HCEC 1CT (cell line): ENCODE measurements around the gene CYTH3.

Experiments
- DNase-seq: peaks from one replicate; pipeline ENCODE4 v3.0.0-alpha.2; 2017

CYTH3 gene

DNA sequence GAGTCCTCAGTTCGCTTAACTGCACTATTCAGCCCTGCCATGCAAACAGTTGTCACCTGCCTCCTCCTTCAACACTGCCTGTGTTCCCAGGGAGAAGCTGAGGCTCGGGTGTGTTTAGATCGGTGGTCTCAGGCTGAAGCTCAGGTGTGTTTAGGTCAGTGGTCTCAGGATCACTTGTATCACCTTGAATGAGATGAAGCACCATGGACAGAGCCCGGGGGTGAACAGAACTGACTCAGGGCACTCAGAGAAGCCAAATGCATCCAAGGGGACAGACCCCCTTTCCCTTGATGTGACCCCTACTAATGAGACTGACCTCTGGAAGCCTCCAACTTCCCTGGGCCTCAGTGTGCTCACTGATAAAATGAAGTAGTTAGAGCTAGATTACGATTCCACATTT lies 84.0 kb downstream of the CYTH3 start:
- DNase-seq: no peak

DNA sequence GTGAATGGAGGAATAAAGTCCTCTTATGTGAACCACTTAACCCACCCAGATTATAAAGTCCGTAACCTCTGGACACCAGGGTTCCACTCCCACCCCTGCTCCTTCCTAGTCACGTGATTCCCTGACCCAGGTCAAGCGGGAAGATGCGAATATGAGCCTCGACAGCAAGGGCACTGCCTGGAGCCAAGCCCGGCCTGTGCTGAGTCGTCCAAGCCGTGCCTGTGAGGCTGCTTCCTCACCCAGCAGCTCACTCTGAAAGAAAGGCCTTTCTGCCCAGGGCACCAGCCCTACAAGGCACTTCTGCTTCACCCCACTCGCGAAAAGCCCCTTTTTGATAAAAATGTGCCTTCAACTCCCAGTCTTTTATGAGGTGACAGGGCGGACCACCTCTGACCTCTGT lies 85.8 kb downstream of the CYTH3 start:
- DNase-seq: no peak

DNA sequence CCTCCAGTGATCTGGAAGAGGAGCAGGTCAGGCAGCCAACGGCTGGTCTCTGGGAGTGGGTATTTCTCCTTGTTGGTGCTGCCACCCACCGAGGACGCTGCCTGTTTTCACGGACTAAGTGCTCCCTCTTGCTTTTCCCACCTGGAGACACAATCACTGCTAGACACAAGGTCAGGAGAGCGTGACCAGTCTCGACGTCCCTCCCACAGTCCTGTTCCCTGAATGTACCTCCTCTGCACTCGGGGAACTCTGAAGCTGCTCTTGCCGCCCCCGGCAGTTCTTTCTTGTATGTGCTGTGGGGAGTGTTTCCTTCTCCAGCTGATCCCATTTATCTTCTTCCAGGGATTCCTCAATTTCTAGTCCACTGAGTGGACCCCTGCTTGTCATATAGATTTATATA lies 89.4 kb downstream of the CYTH3 start:
- no peak for DNase-seq

DNA sequence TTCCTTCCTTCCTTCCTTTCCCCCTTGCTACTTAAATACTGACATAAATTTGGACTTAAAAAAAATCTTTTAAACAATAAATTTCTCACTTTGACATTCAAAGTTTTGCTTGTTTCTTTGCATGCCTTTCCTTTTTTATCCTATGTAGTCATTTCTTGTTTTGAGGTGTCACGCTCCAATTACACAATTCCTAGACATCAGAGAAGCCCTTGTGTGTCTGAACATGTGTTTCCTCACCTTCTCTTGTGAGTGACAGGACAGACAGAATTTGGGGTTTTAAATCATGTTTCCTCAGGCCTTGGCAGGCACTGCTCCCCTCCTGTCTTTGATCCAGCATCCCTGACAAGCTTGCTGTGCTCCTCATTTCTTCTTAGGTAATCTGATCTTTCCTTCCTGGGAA lies 91.3 kb downstream of the CYTH3 start:
- no peak for DNase-seq

DNA sequence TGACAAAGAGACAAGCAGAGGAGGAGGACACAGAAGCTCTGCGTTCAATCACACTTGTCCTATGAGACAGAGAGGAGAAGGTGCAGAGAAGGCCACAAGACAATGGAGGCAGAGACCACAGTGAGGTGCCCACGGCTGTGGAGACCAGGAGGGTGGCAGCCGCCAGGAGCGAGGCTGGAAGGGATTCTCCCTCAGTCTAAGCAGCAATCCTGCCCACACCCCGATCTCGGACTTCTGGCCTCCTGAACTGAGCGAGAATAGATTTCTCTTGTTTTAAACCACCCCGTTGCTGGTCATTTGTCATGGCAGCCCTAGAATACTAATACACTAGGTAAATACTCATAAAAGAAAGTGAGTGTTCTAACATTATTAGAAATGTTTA lies 92.1 kb downstream of the CYTH3 start:
- DNase-seq: no peak

DNA sequence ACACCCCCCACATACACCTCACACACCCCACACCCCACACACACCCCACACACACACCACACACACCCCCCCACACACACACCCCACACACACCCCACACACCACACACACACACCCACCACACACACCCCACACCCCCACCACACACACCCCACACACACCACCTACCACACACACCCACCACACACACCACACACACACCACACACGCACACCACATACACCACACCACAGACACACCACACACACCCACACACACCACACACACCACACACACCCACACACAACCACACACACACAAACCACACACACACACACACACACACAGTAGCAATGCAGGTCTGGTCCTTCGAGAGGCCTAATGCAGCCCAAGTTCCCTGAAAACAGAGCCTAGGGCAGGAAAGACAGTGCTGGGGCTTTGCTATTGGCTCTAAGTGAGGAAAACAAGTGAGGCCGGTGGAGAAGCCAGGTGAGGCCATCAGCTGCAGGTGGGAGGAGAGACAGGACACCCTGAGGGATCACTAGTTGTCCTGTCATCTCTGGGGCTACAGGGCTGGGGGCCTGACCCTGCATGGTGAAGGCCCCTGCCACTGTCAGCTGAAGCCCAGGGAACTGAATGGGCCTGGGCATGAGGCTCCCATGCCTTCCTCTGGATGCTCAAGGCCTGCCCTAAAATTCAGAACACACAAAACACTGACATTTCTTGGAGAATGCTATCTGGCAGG lies 92.6 kb downstream of the CYTH3 start:
- no peak for DNase-seq

DNA sequence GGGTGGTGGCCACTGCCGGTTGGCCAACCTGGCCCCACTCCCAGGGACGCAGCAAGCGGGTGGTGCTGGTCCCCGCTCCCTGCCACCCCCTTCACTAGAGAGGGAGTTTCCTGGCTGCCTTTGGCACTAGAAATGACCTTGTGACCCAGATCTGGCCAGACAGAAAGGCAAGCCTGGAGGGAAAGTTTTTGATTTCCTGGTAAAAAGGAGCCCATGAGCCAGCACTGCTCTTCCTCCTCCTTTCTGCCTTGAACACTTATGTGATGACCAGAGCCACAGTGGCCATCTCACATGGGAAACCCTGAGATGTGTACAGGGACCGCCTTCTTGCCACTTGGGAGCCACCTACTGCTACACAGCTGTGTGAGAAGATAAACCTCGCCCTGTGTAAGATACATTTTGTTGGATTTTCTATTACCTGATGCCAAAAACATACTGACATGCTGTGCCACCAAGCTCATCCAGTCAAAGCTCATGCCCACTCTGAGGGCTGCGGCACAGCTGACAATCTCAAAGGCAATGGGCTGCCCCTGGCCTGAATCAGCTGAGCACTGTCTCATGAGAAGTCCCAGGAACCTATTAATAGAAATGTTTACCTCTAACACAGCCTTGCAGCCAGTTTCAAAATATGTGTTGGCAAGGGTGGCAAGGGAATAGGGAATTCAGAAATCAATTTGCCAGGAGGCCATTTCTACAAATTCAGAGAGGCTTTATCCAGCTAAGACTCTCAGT lies 94.0 kb downstream of the CYTH3 start:
- DNase-seq: no peak

DNA sequence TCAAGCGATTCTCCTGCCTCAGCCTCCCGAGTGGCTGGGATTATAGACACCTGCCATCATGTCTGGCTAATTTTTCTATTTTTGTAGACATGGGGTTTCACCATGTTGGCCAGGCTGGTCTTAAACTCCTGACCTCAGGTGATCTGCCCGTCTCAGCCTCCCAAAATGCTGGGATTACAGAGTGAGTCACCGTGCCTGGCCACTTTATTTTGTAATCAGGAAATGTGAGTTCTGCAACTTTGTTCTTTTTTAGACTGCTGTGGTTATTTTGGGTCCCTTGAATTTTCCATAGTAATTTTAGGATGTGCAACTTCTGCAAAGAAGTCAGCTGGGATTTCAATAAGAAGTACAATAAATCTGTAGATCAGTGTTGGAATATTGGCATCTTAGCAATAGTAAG lies 96.8 kb downstream of the CYTH3 start:
- DNase-seq: peak; percentile 80

DNA sequence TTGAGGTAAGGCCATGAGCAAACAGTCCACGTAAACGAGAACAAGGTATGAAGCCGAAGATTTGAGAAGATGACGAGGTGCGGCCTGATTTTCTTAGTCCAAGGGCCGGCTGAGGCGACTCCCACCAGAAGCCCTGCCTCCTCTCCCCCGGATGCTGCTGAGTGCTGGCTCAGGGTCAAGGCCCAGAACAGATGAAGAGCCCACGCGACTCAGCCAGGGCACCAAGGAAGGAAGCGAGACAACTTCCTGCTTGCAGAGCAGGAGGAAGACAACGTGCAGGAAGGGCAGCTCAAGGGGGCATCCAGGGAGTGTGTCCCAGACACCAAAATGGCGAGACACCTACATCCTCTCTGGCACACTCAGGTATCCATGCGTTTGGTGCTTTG lies 99.5 kb downstream of the CYTH3 start:
- no peak for DNase-seq

DNA sequence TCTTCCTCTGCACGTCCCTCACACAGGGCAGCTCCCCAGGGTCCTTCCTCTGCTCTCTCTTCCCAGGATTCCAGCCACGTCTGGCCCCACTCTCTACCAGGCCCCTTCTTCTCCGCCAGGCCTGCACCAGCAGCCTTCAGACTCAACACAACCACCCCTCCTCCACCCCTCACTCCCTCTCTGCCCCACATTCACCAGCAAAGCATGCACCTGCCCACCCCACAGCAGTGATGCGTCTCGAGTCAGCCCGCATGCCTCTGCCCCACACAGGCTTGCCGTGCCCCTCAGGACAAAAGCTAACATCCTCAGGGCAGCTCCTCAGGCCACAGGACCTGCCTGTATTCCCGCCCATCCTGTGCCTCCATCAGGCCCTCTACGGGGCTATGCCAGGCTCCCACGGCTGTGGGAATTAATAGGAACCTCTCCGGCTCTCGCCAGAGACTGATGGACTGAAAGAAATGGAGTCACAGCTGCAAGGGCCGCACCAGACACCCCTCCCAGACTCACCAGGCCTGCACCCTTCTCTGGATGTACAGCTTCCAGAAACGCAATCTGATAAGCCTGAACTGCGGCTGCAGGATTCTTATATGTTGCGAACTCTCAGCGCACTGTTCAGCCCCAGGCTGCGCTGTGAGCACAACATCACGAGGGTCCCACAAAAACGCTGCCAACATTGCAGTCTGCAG lies 100.1 kb downstream of the CYTH3 start:
- no peak for DNase-seq

DNA sequence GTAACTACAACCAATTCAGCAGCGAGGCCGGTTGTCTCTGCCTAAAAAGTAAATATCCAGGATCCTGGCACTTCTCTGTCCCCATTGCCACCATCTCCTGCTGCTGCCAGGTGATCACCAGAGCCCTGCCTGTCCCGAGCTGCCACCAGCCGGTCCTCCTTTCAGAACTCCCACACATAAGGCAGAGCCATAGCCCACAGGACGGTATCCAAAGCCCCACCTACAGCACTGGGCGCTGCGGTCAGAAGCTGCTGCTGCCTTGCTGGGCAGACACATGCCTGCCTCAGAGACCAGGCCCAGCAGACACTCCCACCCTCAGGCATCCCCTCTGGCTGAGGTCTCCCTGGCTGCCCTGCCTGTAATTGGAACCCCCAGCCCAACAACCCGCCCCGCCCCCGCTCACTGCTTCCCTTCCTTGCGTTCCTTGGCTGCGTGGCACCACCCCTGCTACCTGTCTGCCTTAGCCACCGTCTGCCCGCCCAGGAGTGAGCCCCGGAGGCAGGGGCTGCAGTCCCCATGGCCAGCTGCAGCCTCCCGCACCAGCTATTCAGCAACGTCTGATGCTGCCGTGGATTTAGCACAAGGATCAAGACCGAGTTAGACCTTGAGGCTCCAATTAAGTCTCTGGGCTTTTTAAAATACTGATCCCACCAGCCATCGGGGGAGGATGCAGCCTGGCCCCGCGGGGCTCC lies 100.7 kb downstream of the CYTH3 start:
- no peak for DNase-seq

DNA sequence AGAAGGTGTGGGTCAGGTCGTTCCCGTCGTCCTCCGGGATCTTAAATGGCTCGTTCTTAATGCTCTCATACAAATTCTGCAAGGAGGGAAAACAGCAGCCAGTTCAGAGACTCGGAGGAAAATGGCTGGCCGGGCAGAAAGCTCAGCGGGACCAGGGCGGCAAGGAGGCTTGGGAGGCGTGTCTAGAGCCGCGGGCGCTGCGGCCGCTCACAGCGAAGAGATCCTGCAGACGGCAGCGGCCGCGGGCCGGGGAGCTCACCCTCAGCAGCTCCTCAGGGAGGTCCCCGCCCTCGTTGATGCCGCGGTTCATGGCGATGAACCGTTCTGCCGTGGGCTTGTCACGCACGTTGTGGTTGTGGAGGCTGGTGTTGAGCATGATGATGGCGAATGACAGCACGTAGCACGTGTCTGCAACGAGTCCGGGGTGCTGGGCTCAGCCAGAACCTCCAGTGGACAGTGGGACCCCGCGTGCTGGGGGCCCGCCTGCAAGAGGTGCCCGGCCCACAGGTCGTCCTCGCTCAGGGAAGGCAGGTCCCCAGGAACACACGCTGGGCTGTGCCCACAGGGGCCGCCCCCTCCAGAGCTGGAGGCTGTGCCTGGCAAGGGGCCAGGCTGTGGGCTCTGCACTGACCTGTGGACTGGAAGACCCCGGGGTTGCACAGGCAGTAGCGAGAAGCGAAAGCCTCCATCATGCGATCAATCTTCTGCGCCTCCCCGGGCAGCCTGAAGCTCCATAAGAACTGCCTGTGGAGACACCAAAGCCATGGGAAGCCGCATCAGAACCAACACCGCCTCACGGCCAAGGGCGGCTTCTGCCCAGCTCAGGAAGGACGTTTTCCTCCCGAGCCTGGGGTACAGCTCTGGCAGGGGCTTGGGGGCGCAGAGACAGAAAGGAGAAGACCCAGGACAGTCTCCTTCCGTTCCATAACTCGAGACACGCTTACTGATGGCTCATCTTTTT lies 101.6 kb downstream of the CYTH3 start:
- DNase-seq: no peak

DNA sequence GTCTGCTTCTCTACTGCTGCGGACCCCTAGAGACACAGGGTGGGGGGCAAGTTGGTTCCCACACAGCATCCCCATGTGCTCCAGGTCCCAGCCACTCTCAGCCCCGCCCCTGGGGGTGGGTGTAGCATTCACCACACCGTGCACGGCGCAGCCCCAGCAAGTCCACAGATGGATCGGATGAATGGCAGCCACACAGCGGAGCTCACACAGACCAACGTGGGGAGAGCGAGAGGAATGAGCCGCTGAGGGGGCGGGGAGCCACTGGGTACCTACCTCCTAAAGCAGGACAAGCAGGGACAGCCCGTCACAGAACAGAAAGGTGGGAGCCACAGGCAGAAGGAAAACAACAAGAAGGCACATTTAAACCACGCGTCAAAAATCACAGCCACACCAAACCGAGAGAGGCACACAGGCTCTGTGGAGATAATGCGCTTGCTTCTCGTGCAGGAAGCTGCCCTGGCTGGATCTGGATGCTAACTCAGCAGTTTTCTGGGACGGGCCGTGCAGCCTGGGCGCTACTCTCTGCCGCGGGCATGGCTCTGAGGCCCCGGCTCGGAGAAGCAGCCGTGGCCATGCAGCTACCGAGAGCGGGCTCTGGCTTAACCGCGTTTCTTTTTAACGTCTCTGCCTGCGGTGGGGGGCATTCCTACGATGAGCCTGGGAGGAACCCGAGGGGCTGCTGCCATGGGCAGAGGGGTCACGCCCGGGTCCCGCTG lies 102.5 kb downstream of the CYTH3 start:
- no peak for DNase-seq

DNA sequence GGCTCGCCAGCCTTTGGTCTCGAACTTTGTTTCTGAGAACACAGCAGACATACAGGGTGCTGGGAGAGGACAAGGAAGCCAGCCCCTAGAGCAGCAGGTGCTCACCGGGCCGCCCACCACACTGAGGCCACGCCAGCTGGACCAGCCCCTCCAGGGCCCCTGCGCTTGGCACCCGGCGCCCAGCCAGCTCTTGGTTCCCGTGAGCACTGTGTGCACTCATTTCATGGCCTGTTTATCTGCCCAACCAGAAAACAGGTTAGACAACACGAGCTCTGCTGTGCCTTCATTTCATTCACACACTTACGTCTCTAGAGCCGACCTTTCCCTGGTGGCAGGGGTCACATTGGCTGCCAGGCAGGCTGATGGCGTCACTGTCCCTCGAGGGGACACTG lies 104.0 kb downstream of the CYTH3 start:
- DNase-seq: no peak

DNA sequence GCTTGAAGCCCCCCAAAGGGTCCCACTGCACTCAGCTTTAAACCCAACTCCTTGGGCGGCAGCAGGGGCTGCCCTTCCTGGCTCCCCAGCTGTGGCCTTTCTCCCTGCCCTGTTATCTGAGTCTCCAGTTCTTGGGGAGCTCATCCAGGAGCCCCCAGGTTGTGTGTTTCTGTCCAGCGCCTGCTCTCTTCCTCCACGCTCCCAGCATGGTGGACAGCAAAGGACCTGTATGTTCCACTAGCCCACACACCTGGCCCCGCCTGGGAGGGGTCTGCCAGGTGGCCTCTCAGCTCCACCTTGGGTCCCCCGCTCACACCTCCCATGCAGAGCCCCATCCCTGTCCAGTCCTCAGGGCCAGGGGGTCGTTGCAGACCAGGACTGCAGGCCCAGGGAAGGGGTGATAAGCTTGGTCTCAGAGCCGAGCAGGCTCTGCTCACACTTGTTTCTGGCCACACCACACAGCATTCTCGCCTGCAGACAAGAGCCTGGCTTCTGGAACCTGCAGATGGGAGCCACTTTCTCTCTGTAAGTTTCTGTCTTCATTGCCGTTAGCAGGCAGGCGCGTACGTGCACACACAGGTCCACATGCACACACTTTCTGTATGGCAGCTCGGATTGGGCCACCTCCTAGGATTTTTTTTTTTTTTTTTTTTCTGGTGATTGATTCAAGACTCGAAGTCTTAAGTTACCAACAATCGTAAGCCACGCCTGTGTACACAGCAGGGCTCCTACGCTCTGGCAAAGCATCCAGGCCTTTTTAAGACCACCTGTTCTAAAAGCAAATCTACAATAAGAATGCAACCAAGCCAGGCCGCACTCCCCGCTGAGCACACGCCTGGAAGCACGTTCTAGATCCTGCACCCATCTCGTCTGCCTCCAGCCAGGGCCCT lies 104.6 kb downstream of the CYTH3 start:
- DNase-seq: no peak

DNA sequence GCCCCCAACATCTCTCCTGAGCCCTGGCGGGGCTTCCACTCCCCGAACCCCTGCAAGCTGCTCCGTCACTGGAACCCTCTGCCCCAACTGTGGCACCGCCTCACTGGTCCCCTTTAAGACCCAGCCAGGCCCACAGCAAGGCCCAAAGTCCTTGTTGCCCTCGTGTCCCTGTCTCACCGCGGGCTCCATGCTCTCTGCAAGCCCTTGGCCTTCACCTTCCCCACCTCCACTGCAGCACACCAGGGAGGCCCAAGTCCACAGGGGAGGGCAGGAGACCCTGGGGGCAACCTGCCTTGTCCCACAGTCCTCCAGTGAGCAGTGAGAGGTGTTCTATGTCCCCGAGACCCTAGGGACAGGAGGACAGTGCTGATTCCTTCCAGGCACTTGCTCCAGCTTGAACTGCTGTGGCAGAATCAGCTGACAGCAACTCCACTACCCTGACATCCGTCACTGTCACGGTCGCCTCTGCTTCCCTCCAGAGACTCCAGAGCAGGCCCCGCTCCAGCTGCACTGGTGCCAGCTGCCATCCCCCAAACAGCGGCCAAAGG lies 105.3 kb downstream of the CYTH3 start:
- DNase-seq: no peak

DNA sequence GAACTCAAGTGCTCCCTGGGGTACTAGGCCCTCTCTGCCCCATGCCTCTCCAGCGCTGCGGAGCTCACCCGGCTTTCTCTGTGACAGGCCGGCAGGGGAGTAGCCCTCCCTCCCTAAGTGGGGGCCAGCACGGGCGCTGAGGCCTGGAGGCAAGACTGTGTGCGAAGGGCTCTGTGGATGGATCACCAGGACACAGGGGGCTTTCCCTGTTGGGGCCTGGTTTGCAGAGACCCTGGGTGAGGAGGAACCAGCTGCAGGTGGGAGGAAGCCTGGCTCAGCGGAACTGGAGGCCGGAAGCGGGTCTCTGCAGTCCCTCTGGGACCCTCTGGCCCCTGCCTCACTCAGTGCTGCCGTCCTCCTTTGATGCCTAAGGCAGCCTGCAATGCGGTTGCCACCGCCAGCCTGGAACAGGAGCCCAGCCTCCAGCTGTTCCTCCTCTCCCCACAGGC lies 106.0 kb downstream of the CYTH3 start:
- DNase-seq: no peak

DNA sequence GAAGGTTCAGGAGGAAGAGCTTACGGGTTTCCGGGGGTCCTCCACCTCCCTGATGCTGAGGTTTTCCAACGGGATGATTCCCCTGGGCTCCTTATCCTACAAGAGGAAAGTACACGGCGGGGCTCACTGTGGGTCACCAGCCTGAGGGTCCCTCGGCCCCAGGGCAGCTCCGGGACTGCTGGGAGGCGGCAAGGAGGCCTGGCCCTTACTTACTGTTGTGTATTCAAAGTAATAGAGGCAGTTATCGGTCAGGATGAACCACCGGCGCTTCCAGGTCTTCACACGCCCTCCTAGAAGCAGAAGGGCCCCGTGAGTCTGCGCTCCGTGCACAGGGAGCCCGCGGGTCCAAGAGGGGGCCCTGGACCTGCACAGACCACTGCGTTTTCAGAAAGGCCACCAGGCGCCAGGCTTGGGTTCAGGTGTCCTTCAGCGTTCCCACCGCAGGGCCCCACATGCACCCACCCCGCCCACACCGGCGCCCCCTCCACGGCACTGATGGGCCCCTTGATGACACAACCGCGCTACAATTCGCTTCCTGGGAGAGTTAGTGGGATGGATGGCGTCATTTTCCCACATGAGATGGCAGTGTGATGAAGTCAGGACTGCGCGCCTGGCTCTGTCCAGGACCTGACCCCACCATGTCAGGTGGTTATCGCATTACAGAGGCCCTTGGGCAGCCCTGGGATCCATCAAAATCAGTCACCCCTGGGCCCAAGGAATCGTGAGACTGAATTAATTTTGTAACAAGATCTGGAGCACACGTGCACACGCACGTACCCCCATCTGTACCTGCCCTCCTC lies 106.7 kb downstream of the CYTH3 start:
- DNase-seq: no peak

DNA sequence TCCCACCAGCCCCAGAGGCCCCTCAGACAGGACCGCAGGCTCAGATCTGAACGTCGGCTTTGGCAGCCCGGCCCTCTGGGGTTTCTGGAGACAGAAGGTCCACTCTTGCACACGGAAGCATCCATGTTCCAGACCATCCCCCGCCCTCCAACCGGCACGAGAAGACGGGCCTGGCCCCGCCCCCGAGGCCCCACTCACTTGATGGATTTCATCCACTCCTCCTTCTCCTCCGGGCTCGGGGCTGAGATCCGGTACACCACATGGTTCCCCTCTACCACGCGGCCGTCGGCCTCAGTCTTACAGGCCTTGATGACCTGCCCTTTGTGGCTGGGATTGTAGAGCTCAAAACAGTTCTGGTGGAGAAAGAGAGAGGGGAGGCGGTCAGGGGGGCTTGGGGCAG lies 107.3 kb downstream of the CYTH3 start:
- no peak for DNase-seq
